Esophagus squamous epithelium (tissue), 4 donors: ENCODE data around the gene PRKD3.

Source experiments
- POLR2A ChIP-seq, 4 donors: fragments of 450-650 bp; IDR thresholded peaks; one replicate each; pipeline ENCODE4 v1.6.1; 2017; ENCODE audit warnings: antibody characterized with exemption in 4 of 4, mild to moderate bottlenecking in 4 of 4, moderate library complexity in 3 of 4
- TF ChIP-seq, protein P1 (sequence below), 6 experiments: fragments of 450-650 bp in 4 of 6; fragments of 200-600 bp in 2 of 6; sonication (generic) in 2 of 6; IDR thresholded peaks; one replicate each; pipeline ENCODE4 v1.5.1; 2016 to 2019; ENCODE audit warnings: antibody characterized with exemption in 6 of 6, mild to moderate bottlenecking in 4 of 6, moderate library complexity in 4 of 6

DNA sequence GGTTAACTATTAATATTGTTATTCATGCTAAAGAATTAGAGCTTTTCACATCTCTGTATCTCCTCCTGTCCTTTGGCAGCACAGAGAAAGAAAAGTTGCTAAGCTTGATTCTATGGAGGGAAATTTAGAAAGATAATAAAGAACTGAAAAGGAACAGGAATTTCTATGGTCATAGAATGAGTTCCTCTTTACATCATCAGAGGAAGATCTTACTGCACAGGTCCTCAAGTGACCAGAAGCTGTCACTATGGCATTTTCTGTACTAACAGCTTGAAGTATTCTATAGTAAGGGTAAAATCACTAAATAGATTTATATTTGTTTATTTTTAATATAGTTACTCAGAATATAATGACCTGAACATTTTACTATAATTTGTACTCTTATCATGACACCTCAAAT lies 6.0 kb upstream of the PRKD3 start:
- TF ChIP-seq, protein P1, sequence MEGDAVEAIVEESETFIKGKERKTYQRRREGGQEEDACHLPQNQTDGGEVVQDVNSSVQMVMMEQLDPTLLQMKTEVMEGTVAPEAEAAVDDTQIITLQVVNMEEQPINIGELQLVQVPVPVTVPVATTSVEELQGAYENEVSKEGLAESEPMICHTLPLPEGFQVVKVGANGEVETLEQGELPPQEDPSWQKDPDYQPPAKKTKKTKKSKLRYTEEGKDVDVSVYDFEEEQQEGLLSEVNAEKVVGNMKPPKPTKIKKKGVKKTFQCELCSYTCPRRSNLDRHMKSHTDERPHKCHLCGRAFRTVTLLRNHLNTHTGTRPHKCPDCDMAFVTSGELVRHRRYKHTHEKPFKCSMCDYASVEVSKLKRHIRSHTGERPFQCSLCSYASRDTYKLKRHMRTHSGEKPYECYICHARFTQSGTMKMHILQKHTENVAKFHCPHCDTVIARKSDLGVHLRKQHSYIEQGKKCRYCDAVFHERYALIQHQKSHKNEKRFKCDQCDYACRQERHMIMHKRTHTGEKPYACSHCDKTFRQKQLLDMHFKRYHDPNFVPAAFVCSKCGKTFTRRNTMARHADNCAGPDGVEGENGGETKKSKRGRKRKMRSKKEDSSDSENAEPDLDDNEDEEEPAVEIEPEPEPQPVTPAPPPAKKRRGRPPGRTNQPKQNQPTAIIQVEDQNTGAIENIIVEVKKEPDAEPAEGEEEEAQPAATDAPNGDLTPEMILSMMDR (IDR thresholded peaks at IDR 0.05), result no peak
- no peak for TF ChIP-seq POLR2A (IDR thresholded peaks at IDR 0.05)
